Keratinocyte (primary cell): ENCODE data around the gene DPPA4.

Experiments
- CTCF ChIP-seq, 3 experiments: IDR thresholded peaks in 1 of 3; conservative IDR thresholded peaks in 1 of 3; optimal IDR thresholded peaks in 1 of 3; 2 replicates in 2 of 3; 3 replicates in 1 of 3; pipeline versions ENCODE3 to v1.5.1; 2011; ENCODE audit warnings: low read length in 3 of 3, mild to moderate bottlenecking in 3 of 3, moderate library complexity in 2 of 3, control low read depth in 1 of 3, inconsistent platforms in 1 of 3; ENCODE audit not compliant: insufficient read depth in 2 of 3; ENCODE audit errors: extremely low read depth in 1 of 3
- EZH2 ChIP-seq: IDR thresholded peaks from one replicate; pipeline ENCODE4 v1.6.1; 2012; ENCODE audit warnings: inconsistent platforms, mild to moderate bottlenecking, low read length, moderate library complexity

GRCh38 chr3:109363634-109364033 lies 26.3 kb upstream of the DPPA4 start:
- no peak for TF ChIP-seq CTCF (optimal IDR thresholded peaks at IDR 0.05 in 1 of 3, IDR thresholded peaks at IDR 0.05 in 1 of 3, conservative IDR thresholded peaks at IDR 0.05 in 1 of 3; ENCODE audit: extremely low read depth in 1 of 3, insufficient read depth in 2 of 3, low read length in 3 of 3)
- TF ChIP-seq EZH2 = no peak
